T-helper 2 cell treated with Interferon-gamma antibody and Interleukin-4, amounts not matched to agents 5 μg/mL and 100 μg/mL, for 36 hours (primary cell): ENCODE measurements around the gene GSC2.

Source experiments
- DNase-seq: peaks from one replicate; pipeline ENCODE4 v3.0.0; 2021; ENCODE audit warnings: low spot score
- H3K27ac Mint-ChIP-seq: one replicate; pipeline ENCODE4 v1.8.0; 2021; ENCODE audit warnings: mild to moderate bottlenecking, mixed read lengths
- H3K27me3 Mint-ChIP-seq: one replicate; pipeline ENCODE4 v1.8.0; 2021; ENCODE audit warnings: low read depth, mixed read lengths
- H3K36me3 Mint-ChIP-seq: one replicate; pipeline ENCODE4 v1.8.0; 2021; ENCODE audit warnings: low read depth, mixed read lengths
- H3K4me1 Mint-ChIP-seq: one replicate; pipeline ENCODE4 v1.8.0; 2021; ENCODE audit warnings: low read depth, mixed read lengths
- H3K4me3 Mint-ChIP-seq: one replicate; pipeline ENCODE4 v1.8.0; 2022; ENCODE audit warnings: mild to moderate bottlenecking, moderate library complexity, mixed read lengths
- H3K9me3 Mint-ChIP-seq: one replicate; pipeline ENCODE4 v1.8.0; 2021; ENCODE audit warnings: mixed read lengths

GSC2 gene

GRCh38 chr22:19105456-19105855, 44.6 kb downstream of the GSC2 start:
- DNase-seq, result no peak
- Mint-ChIP-seq H3K27me3 (no peaks in the 10 kb centered on the region), H3K36me3 (peaks cover 7% of the 10 kb centered on the region), H3K4me3 (no peak overlapping the region), H3K4me1 (peaks cover 24% of the 10 kb centered on the region), H3K9me3 (no peaks in the 10 kb centered on the region), H3K27ac (no peak overlapping the region)

GRCh38 chr22:19103880-19104821, 45.9 kb downstream of the GSC2 start:
- DNase-seq, result no peak
- no peak overlapping the region for H3K27ac Mint-ChIP-seq
- no peaks in the 10 kb centered on the region for H3K9me3 Mint-ChIP-seq
- peaks cover 7% of the 10 kb centered on the region for H3K36me3 Mint-ChIP-seq
- H3K4me3 Mint-ChIP-seq, result no peak overlapping the region
- H3K4me1 Mint-ChIP-seq, result peaks cover 12% of the 10 kb centered on the region
- no peaks in the 10 kb centered on the region for H3K27me3 Mint-ChIP-seq

GRCh38 chr22:19098157-19098556, 51.9 kb downstream of the GSC2 start:
- Mint-ChIP-seq H3K36me3 (peaks cover 9% of the 10 kb centered on the region), H3K4me3 (no peak overlapping the region), H3K4me1 (no peaks in the 10 kb centered on the region), H3K27me3 (no peaks in the 10 kb centered on the region), H3K9me3 (no peaks in the 10 kb centered on the region), H3K27ac (no peak overlapping the region)
- DNase-seq, result no peak

- Mint-ChIP-seq H3K4me3 (no peak overlapping the region), H3K9me3 (no peaks in the 10 kb centered on the region), H3K27me3 (no peaks in the 10 kb centered on the region), H3K27ac (no peak overlapping the region), H3K36me3 (peaks cover 9% of the 10 kb centered on the region), H3K4me1 (no peaks in the 10 kb centered on the region)
- DNase-seq, result no peak
These were observed 52.6 kb downstream of the GSC2 start for GRCh38 chr22:19097518-19097917.
